ENCODE results near the gene MDP1. TPM values are rescaled to one million over a fixed set of nuclear protein-coding genes. Genes with fewer than 3 reads are reported as not detected.
"Not testable (repeated sequence)": the region's sequence is repeated elsewhere in the genome, so short reads cannot be mapped to it uniquely, and the experiment has no call there.

MDP1 gene
- total RNA-seq, 1 experiment from 2014 or later: 12.6 TPM

DNA sequence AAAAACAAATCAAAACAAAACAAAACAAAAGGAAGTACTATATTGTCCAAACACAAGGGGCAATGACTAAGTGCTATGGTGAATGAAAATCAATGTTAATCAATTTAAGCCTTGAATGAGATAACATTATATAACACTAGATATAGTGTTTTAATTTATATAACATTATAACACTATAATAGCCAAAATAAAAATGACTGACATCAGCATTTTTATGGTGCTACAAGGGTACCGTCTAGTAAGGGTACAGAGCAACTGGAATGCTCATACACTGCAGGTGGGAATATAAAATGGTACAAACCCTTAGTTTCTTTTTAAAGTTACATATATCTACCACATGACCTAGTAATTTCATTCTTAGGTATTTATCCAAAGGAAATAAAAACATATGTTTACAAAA is 10.6 kb upstream of the MDP1 start (continued):
- TF ChIP-seq, protein P1, sequence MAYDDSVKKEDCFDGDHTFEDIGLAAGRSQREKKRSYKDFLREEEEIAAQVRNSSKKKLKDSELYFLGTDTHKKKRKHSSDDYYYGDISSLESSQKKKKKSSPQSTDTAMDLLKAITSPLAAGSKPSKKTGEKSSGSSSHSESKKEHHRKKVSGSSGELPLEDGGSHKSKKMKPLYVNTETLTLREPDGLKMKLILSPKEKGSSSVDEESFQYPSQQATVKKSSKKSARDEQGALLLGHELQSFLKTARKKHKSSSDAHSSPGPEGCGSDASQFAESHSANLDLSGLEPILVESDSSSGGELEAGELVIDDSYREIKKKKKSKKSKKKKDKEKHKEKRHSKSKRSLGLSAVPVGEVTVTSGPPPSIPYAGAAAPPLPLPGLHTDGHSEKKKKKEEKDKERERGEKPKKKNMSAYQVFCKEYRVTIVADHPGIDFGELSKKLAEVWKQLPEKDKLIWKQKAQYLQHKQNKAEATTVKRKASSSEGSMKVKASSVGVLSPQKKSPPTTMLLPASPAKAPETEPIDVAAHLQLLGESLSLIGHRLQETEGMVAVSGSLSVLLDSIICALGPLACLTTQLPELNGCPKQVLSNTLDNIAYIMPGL (CRISPR knock-in tag; IDR thresholded peaks at IDR 0.05): no peak
- no peak for TF ChIP-seq SP1 (CRISPR knock-in tag; conservative IDR thresholded peaks at IDR 0.05)
- no peak for TF ChIP-seq MXD4 (CRISPR knock-in tag; IDR thresholded peaks at IDR 0.05; ENCODE audit: borderline replicate concordance)

DNA sequence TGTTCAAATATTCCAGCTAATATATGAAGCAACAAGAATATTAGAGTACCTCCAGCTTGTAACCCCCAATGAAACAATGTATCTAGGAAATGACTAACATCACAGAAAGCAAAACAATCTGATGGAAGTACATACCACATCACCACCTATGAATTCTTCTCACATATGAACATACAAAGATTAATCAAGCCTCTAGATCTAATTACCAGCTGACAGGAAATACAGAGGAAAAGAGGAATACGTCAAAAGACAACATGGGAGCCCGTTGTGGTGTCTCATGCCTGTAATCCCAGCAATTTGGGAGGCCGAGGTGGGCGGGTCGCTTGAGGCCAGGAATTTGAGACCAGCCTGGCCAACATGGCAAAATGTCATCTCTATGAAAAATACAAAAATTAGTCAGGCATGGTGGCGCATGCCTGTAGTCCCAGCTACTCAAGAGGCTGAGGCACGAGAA is 8.8 kb upstream of the MDP1 start:
- no peak overlapping the region for H3K4me3 Mint-ChIP-seq
- ATAC-seq (no peak), DNase-seq (ENCODE audit: low spot score) (no peak)
- TF ChIP-seq, protein P2, sequence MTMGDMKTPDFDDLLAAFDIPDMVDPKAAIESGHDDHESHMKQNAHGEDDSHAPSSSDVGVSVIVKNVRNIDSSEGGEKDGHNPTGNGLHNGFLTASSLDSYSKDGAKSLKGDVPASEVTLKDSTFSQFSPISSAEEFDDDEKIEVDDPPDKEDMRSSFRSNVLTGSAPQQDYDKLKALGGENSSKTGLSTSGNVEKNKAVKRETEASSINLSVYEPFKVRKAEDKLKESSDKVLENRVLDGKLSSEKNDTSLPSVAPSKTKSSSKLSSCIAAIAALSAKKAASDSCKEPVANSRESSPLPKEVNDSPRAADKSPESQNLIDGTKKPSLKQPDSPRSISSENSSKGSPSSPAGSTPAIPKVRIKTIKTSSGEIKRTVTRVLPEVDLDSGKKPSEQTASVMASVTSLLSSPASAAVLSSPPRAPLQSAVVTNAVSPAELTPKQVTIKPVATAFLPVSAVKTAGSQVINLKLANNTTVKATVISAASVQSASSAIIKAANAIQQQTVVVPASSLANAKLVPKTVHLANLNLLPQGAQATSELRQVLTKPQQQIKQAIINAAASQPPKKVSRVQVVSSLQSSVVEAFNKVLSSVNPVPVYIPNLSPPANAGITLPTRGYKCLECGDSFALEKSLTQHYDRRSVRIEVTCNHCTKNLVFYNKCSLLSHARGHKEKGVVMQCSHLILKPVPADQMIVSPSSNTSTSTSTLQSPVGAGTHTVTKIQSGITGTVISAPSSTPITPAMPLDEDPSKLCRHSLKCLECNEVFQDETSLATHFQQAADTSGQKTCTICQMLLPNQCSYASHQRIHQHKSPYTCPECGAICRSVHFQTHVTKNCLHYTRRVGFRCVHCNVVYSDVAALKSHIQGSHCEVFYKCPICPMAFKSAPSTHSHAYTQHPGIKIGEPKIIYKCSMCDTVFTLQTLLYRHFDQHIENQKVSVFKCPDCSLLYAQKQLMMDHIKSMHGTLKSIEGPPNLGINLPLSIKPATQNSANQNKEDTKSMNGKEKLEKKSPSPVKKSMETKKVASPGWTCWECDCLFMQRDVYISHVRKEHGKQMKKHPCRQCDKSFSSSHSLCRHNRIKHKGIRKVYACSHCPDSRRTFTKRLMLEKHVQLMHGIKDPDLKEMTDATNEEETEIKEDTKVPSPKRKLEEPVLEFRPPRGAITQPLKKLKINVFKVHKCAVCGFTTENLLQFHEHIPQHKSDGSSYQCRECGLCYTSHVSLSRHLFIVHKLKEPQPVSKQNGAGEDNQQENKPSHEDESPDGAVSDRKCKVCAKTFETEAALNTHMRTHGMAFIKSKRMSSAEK (CRISPR knock-in tag; IDR thresholded peaks at IDR 0.05; ENCODE audit: borderline replicate concordance): no peak
- TF ChIP-seq, protein P3, sequence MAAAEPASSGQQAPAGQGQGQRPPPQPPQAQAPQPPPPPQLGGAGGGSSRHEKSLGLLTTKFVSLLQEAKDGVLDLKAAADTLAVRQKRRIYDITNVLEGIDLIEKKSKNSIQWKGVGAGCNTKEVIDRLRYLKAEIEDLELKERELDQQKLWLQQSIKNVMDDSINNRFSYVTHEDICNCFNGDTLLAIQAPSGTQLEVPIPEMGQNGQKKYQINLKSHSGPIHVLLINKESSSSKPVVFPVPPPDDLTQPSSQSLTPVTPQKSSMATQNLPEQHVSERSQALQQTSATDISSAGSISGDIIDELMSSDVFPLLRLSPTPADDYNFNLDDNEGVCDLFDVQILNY (CRISPR knock-in tag; IDR thresholded peaks at IDR 0.05): no peak
- TF ChIP-seq CREM (CRISPR knock-in tag; IDR thresholded peaks at IDR 0.05): no peak
- TF ChIP-seq, protein P4, sequence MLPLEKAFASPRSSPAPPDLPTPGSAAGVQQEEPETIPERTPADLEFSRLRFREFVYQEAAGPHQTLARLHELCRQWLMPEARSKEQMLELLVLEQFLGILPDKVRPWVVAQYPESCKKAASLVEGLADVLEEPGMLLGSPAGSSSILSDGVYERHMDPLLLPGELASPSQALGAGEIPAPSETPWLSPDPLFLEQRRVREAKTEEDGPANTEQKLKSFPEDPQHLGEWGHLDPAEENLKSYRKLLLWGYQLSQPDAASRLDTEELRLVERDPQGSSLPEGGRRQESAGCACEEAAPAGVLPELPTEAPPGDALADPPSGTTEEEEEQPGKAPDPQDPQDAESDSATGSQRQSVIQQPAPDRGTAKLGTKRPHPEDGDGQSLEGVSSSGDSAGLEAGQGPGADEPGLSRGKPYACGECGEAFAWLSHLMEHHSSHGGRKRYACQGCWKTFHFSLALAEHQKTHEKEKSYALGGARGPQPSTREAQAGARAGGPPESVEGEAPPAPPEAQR (CRISPR knock-in tag; IDR thresholded peaks at IDR 0.05): no peak
- CTCF ChIA-PET: interaction anchor here (1.1 kb wide), 1 partner anchor 83 kb away, joined by 3 read pairs; the partner anchor contains the start of gene CIDEB
- H3K4me1 Mint-ChIP-seq: no peaks in the 10 kb centered on the region
- no peaks in the 10 kb centered on the region for H3K27me3 Mint-ChIP-seq (ENCODE audit: low read depth)
- POLR2A ChIA-PET: no interaction called here
- H3K36me3 Mint-ChIP-seq: no peaks in the 10 kb centered on the region; the same call in 1 of the 2 replicates
- no peaks in the 10 kb centered on the region for H3K9me3 Mint-ChIP-seq
- peak overlapping the region; percentile 12; the same call in 1 of the 2 replicates for H3K27ac Mint-ChIP-seq

DNA sequence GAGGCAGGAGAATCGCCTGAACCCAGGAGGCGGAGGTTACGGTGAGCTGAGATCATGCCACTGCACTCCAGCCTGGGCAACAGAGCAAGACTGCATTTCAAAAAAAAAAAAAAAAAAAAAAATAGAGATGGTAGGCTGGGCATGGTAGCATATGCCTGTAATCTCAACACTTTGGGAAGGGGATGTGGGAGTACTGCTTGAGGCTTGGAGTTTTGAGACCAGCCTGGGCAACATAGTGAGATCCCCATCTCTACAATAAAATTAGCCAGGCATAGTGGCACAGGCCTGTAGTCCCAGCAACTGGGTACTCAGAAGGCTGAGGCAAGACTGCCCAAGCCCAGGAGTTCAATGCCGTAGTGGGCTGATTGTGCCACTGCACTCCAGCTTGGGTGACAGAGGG is 7.1 kb upstream of the MDP1 start:
- H3K36me3 Mint-ChIP-seq; H3K27ac Mint-ChIP-seq; DNase-seq (ENCODE audit: low spot score); H3K9me3 Mint-ChIP-seq; H3K27me3 Mint-ChIP-seq (ENCODE audit: low read depth); H3K4me3 Mint-ChIP-seq; ATAC-seq; H3K4me1 Mint-ChIP-seq: not testable (repeated sequence)
- ChIA-PET CTCF (interaction anchor here (0.6 kb wide), 2 partner anchors 1043 to 1184 kb away, joined by 3 to 4 read pairs; no protein-coding TSS in a partner anchor), POLR2A (interaction anchor here (0.6 kb wide), 1 partner anchor 72 kb away, joined by 3 read pairs; no protein-coding TSS in a partner anchor)

DNA sequence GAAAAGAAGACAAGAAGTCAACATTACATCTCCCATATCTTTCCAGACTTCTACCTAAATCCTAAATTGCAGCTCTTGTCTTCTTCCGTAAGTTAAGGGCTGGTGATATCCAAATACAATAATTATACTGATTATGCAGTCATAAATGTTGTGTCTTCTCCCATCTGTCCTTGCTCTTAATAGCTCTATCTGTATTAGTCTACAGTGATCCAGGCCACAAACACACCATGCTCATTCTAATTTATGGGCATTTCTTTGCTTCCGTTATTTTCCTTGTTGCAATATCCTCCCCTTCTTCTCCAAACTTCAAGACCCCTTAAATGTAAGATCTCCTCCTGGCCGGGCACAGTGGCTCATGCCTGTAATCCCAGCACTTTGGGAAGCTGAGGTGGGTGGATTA is 3.7 kb upstream of the MDP1 start:
- CTCF ChIA-PET: interaction anchor here (1.0 to 1.1 kb wide), 2 partner anchors 23 to 58 kb away, joined by 3 to 4 read pairs; partner anchors contain the start of genes IRF9 and TINF2
- peaks cover 9% of the 10 kb centered on the region for H3K4me1 Mint-ChIP-seq
- TF ChIP-seq TEAD4 (CRISPR knock-in tag; IDR thresholded peaks at IDR 0.05): no peak
- no peak for TF ChIP-seq RELA (CRISPR knock-in tag; IDR thresholded peaks at IDR 0.05; ENCODE audit: borderline replicate concordance)
- TF ChIP-seq, protein P5, sequence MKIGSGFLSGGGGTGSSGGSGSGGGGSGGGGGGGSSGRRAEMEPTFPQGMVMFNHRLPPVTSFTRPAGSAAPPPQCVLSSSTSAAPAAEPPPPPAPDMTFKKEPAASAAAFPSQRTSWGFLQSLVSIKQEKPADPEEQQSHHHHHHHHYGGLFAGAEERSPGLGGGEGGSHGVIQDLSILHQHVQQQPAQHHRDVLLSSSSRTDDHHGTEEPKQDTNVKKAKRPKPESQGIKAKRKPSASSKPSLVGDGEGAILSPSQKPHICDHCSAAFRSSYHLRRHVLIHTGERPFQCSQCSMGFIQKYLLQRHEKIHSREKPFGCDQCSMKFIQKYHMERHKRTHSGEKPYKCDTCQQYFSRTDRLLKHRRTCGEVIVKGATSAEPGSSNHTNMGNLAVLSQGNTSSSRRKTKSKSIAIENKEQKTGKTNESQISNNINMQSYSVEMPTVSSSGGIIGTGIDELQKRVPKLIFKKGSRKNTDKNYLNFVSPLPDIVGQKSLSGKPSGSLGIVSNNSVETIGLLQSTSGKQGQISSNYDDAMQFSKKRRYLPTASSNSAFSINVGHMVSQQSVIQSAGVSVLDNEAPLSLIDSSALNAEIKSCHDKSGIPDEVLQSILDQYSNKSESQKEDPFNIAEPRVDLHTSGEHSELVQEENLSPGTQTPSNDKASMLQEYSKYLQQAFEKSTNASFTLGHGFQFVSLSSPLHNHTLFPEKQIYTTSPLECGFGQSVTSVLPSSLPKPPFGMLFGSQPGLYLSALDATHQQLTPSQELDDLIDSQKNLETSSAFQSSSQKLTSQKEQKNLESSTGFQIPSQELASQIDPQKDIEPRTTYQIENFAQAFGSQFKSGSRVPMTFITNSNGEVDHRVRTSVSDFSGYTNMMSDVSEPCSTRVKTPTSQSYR (CRISPR knock-in tag; IDR thresholded peaks at IDR 0.05): no peak
- TF ChIP-seq MXD4 (CRISPR knock-in tag; IDR thresholded peaks at IDR 0.05; ENCODE audit: borderline replicate concordance): no peak
- TF ChIP-seq CREB1 (CRISPR knock-in tag; IDR thresholded peaks at IDR 0.05): no peak
- TF ChIP-seq EMX1 (CRISPR knock-in tag; IDR thresholded peaks at IDR 0.05): no peak
- TF ChIP-seq, protein P6, sequence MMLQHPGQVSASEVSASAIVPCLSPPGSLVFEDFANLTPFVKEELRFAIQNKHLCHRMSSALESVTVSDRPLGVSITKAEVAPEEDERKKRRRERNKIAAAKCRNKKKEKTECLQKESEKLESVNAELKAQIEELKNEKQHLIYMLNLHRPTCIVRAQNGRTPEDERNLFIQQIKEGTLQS (CRISPR knock-in tag; conservative IDR thresholded peaks at IDR 0.05): no peak
- no peak for TF ChIP-seq CREM (CRISPR knock-in tag; IDR thresholded peaks at IDR 0.05)
- TF ChIP-seq, protein P7, sequence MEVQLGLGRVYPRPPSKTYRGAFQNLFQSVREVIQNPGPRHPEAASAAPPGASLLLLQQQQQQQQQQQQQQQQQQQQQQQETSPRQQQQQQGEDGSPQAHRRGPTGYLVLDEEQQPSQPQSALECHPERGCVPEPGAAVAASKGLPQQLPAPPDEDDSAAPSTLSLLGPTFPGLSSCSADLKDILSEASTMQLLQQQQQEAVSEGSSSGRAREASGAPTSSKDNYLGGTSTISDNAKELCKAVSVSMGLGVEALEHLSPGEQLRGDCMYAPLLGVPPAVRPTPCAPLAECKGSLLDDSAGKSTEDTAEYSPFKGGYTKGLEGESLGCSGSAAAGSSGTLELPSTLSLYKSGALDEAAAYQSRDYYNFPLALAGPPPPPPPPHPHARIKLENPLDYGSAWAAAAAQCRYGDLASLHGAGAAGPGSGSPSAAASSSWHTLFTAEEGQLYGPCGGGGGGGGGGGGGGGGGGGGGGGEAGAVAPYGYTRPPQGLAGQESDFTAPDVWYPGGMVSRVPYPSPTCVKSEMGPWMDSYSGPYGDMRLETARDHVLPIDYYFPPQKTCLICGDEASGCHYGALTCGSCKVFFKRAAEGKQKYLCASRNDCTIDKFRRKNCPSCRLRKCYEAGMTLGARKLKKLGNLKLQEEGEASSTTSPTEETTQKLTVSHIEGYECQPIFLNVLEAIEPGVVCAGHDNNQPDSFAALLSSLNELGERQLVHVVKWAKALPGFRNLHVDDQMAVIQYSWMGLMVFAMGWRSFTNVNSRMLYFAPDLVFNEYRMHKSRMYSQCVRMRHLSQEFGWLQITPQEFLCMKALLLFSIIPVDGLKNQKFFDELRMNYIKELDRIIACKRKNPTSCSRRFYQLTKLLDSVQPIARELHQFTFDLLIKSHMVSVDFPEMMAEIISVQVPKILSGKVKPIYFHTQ (CRISPR knock-in tag; IDR thresholded peaks at IDR 0.05): no peak

More for the DNA sequence above, 3.7 kb upstream of the MDP1 start:
- Mint-ChIP-seq H3K9me3 (no peaks in the 10 kb centered on the region), H3K27me3 (ENCODE audit: low read depth) (no peaks in the 10 kb centered on the region), H3K27ac (peak overlapping the region; percentile 71; the same call in 1 of the 2 replicates), H3K4me3 (no peak overlapping the region), H3K36me3 (peaks cover 5% of the 10 kb centered on the region)
- ATAC-seq: no peak
- POLR2A ChIA-PET: no interaction called here
- DNase-seq (ENCODE audit: low spot score): no peak

All from WTC11 (cell line).